ENCODE measurements around the gene THAP11. TPM values are rescaled to one million over a fixed set of nuclear protein-coding genes. Genes with fewer than 3 reads are reported as not detected.

The THAP11 gene
- 31.8 and 37.5 TPM in 2 replicates for total RNA-seq

GRCh38 chr16:67841816-67842508 lies at the start of gene THAP11:
Gene THAP11 (plus strand): TSS chr16:67842320. CDS start chr16:67842555, 235 bp downstream.

GRCh38 chr16:67806428-67807147 lies 35.5 kb upstream of the THAP11 start, which contains the start of the genes RANBP10 and TSNAXIP1:
Gene RANBP10 (minus strand): TSS chr16:67806560. CDS start chr16:67806536, 24 bp downstream.
Gene TSNAXIP1 (plus strand): TSS chr16:67806889. CDS start chr16:67807150, 261 bp downstream.

GRCh38 chr16:67846320-67847063 lies 4.4 kb downstream of the THAP11 start, which contains the start of gene NUTF2:
Gene NUTF2 (plus strand): TSS chr16:67846933. CDS start chr16:67865131, 18,198 bp downstream.

GRCh38 chr16:67847064-67847861 lies 5.1 kb downstream of the THAP11 start, which contains the start of gene CENPT:
Gene CENPT (minus strand): TSS chr16:67847693. CDS start chr16:67833859, 13,834 bp downstream.

GRCh38 chr16:67872631-67873434 lies 30.7 kb downstream of the THAP11 start, which contains the start of gene EDC4:
Gene EDC4 (plus strand): TSS chr16:67873052. CDS start chr16:67873262, 210 bp downstream.

GRCh38 chr16:67884684-67885083 lies 42.6 kb downstream of the THAP11 start, which contains the start of gene NRN1L:
Gene NRN1L (plus strand): TSS chr16:67884885. CDS start chr16:67884904, 19 bp downstream.

GRCh38 chr16:67892899-67893742 lies 51.0 kb downstream of the THAP11 start, which contains the start of gene PSKH1:
Gene PSKH1 (plus strand): TSS chr16:67893254. CDS start chr16:67908750, 15,496 bp downstream.

Other genes starting within 250 kb of the THAP11 start
- gene CARMIL2, start 197.2 kb upstream of the THAP11 start, total RNA-seq, result 0.28 and 0.36 TPM in 2 replicates
- 13.4 and 14.6 TPM in 2 replicates for gene ACD, start 182.1 kb upstream of the THAP11 start, total RNA-seq
- 2.4 and 2.6 TPM in 2 replicates for gene PARD6A, start 181.4 kb upstream of the THAP11 start, total RNA-seq
- gene ENKD1, start 175.6 kb upstream of the THAP11 start, total RNA-seq, result 19.4 and 22.2 TPM in 2 replicates
- 0.99 and 1.2 TPM in 2 replicates for gene C16orf86, start 175.5 kb upstream of the THAP11 start, total RNA-seq
- 48.8 and 57.4 TPM in 2 replicates for gene GFOD2, start 123.0 kb upstream of the THAP11 start, total RNA-seq
- gene RANBP10, start 35.8 kb upstream of the THAP11 start, total RNA-seq, result 4.6 and 5.6 TPM in 2 replicates
- gene TSNAXIP1, start 35.4 kb upstream of the THAP11 start, total RNA-seq, result 0.85 and 0.90 TPM in 2 replicates
- gene NUTF2, start 4.6 kb downstream of the THAP11 start, total RNA-seq, result 133 and 186 TPM in 2 replicates
- 25.0 and 28.5 TPM in 2 replicates for gene CENPT, start 5.4 kb downstream of the THAP11 start, total RNA-seq
- 73.2 and 73.6 TPM in 2 replicates for gene EDC4, start 30.7 kb downstream of the THAP11 start, total RNA-seq
- gene NRN1L, start 42.6 kb downstream of the THAP11 start, total RNA-seq, result not detected in 2 replicates
- 14.8 and 21.7 TPM in 2 replicates for gene PSKH1, start 50.9 kb downstream of the THAP11 start, total RNA-seq
- gene CTRL, start 89.5 kb downstream of the THAP11 start, total RNA-seq, result 0.45 and 0.56 TPM in 2 replicates
- gene PSMB10, start 94.5 kb downstream of the THAP11 start, total RNA-seq, result 59.5 and 69.1 TPM in 2 replicates
- 1.7 and 5.7 TPM in 2 replicates for gene LCAT, start 101.8 kb downstream of the THAP11 start, total RNA-seq
- 52.5 and 95.7 TPM in 2 replicates for gene SLC12A4, start 126.3 kb downstream of the THAP11 start, total RNA-seq
- gene DPEP3, start 138.2 kb downstream of the THAP11 start, total RNA-seq, result not detected in 2 replicates
- gene DPEP2, start 157.2 kb downstream of the THAP11 start, total RNA-seq, result 0.36 TPM in 1 of 2 replicates, not detected in the other
- not detected in 2 replicates for gene DPEP2NB, start 173.6 kb downstream of the THAP11 start, total RNA-seq
- gene DDX28, start 180.9 kb downstream of the THAP11 start, total RNA-seq, result 10.0 and 12.0 TPM in 2 replicates
- 17.6 and 18.5 TPM in 2 replicates for gene DUS2, start 181.0 kb downstream of the THAP11 start, total RNA-seq
- 8.2 and 11.3 TPM in 2 replicates for gene NFATC3, start 243.1 kb downstream of the THAP11 start, total RNA-seq